CD14-positive monocyte (primary cell): Measurements from ENCODE around the gene NOX1. TPM values are rescaled to one million over a fixed set of nuclear protein-coding genes. Genes with fewer than 3 reads are reported as not detected.

Experiments
- DNase-seq, 3 donors: peaks; one replicate each; pipeline ENCODE4 v3.0.0-alpha.2; 2011 to 2022
- H2AFZ ChIP-seq: 2 replicates; pipeline ENCODE4 v1.6.0; 2012; ENCODE audit warnings: mild to moderate bottlenecking, low read depth, low read length, inconsistent platforms; ENCODE audit not compliant: insufficient read depth, poor library complexity, severe bottlenecking
- H3K27ac ChIP-seq, 2 donors: 1 replicate in 1 of 2; 2 replicates in 1 of 2; pipeline ENCODE4 v1.5.1; 2012 to 2013; ENCODE audit warnings: low read length in 2 of 2, control low read depth in 1 of 2, inconsistent platforms in 1 of 2, low read depth in 1 of 2, mild to moderate bottlenecking in 1 of 2
- H3K27me3 ChIP-seq, 2 donors: one replicate each; pipeline versions ENCODE4 v1.6.0 to v1.6.1; 2011 to 2013; ENCODE audit warnings: low read length in 2 of 2; ENCODE audit not compliant: control insufficient read depth in 2 of 2, insufficient read depth in 2 of 2
- H3K36me3 ChIP-seq, 2 donors: replicated peaks in 1 of 2; 1 replicate in 1 of 2; 2 replicates in 1 of 2; pipeline versions ENCODE4 v1.5.1 to v1.6.1; 2012 to 2013; ENCODE audit warnings: low read length in 2 of 2, control low read depth in 1 of 2, inconsistent platforms in 1 of 2, mild to moderate bottlenecking in 1 of 2; ENCODE audit not compliant: insufficient read depth in 2 of 2, control insufficient read depth in 1 of 2
- H3K4me1 ChIP-seq, 2 donors: 1 replicate in 1 of 2; 2 replicates in 1 of 2; pipeline versions ENCODE4 v1.5.1 to v1.6.1; 2012 to 2013; ENCODE audit warnings: low read length in 2 of 2, control low read depth in 1 of 2, inconsistent platforms in 1 of 2, mild to moderate bottlenecking in 1 of 2, moderate library complexity in 1 of 2; ENCODE audit not compliant: insufficient read depth in 2 of 2, control insufficient read depth in 1 of 2
- H3K4me2 ChIP-seq: replicated peaks from 2 replicates; pipeline ENCODE3; 2012; ENCODE audit warnings: low read length, moderate library complexity, mild to moderate bottlenecking; ENCODE audit not compliant: poor library complexity, severe bottlenecking; ENCODE audit errors: extremely low read depth
- H3K4me3 ChIP-seq, 3 experiments: fragments of 200-600 bp in 1 of 3; sonication (generic) in 1 of 3; replicated peaks in 1 of 3; 1 replicate in 2 of 3; 2 replicates in 1 of 3; pipeline ENCODE4 v1.5.1; 2011 to 2013; ENCODE audit warnings: low read length in 3 of 3, mild to moderate bottlenecking in 3 of 3, control low read depth in 2 of 3, low read depth in 2 of 3, inconsistent platforms in 1 of 3, moderate library complexity in 1 of 3
- H3K79me2 ChIP-seq: 2 replicates; pipeline ENCODE4 v1.6.0; 2012; ENCODE audit warnings: mild to moderate bottlenecking, control low read depth, inconsistent platforms, low read length, moderate library complexity; ENCODE audit not compliant: insufficient read depth
- H3K9ac ChIP-seq: 2 replicates; pipeline ENCODE4 v1.6.0; 2017; ENCODE audit warnings: low read length, mild to moderate bottlenecking; ENCODE audit not compliant: insufficient read depth, poor library complexity, severe bottlenecking
- H3K9me3 ChIP-seq, 2 donors: replicated peaks in 1 of 2; 1 replicate in 1 of 2; 2 replicates in 1 of 2; pipeline versions ENCODE4 v1.5.1 to v1.6.1; 2012 to 2013; ENCODE audit warnings: low read length in 2 of 2, control low read depth in 1 of 2; ENCODE audit not compliant: control insufficient read depth in 1 of 2, insufficient read depth in 1 of 2
- H4K20me1 ChIP-seq: 2 replicates; pipeline ENCODE4 v1.6.0; 2012; ENCODE audit warnings: mild to moderate bottlenecking, low read length, control low read depth, moderate library complexity; ENCODE audit not compliant: insufficient read depth
- H3K27ac Mint-ChIP-seq, 7 donors: one replicate each; pipeline ENCODE4 v1.8.0; 2020; ENCODE audit warnings: mild to moderate bottlenecking in 7 of 7, mixed read lengths in 7 of 7, moderate library complexity in 6 of 7, inconsistent platforms in 2 of 7
- H3K27me3 Mint-ChIP-seq, 3 donors: one replicate each; pipeline ENCODE4 v1.8.0; 2021 to 2022; ENCODE audit warnings: low read depth in 3 of 3, mild to moderate bottlenecking in 3 of 3, mixed read lengths in 3 of 3, moderate library complexity in 3 of 3, inconsistent platforms in 1 of 3
- H3K36me3 Mint-ChIP-seq, 2 donors: one replicate each; pipeline ENCODE4 v1.8.0; 2020; ENCODE audit warnings: mixed read lengths in 2 of 2, inconsistent platforms in 1 of 2, mild to moderate bottlenecking in 1 of 2
- H3K4me1 Mint-ChIP-seq: one replicate; pipeline ENCODE4 v1.8.0; 2020; ENCODE audit warnings: mild to moderate bottlenecking, mixed read lengths
- H3K4me3 Mint-ChIP-seq, 2 donors: one replicate each; pipeline ENCODE4 v1.8.0; 2020; ENCODE audit warnings: mild to moderate bottlenecking in 2 of 2, mixed read lengths in 2 of 2, moderate library complexity in 1 of 2
- H3K9me3 Mint-ChIP-seq, 7 donors: one replicate each; pipeline ENCODE4 v1.8.0; 2020 to 2022; ENCODE audit warnings: mixed read lengths in 7 of 7, mild to moderate bottlenecking in 6 of 7, moderate library complexity in 6 of 7, inconsistent platforms in 2 of 7
- CTCF ChIP-seq: fragments of 200-600 bp; IDR thresholded peaks from one replicate; pipeline ENCODE4 v1.8.0; 2022; ENCODE audit warnings: antibody characterized with exemption, mild to moderate bottlenecking
- WGBS: methylation state at CpG from one replicate; pipeline ENCODE4 v1.1.5; 2013; ENCODE audit warnings: missing lambda C conversion rate; ENCODE audit not compliant: insufficient coverage; 5-methylcytosine and 5-hydroxymethylcytosine counted together
- intact Hi-C, 2 donors: fragments of 100-400 bp; cut with micrococcal nuclease; formaldehyde crosslinking; loops; one replicate each; pipeline versions ENCODE4 v1.15.0 to v1.15.1; 2023
- polyA plus RNA-seq, 3 donors: library from polyadenylated mRNA; depleted of rRNA in 1 of 3; unstranded in 2 of 3; stranded (reverse) in 1 of 3; fragments of 300-500 nt in 2 of 3; fragments of >200 nt in 1 of 3; fragmentation: Illumina TruSeq in 2 of 3; gene quantifications; 1 replicate in 2 of 3; 2 replicates in 1 of 3; pipeline ENCODE4 v1.2.3, GENCODE V29; 2012 to 2021

NOX1 gene
- polyA plus RNA-seq, 3 donors, result not detected

GRCh38 chrX:100852810-100853209, 21.3 kb downstream of the NOX1 start:
- H3K9me3 ChIP-seq, result no peaks in the 10 kb centered on the region
- H3K79me2 ChIP-seq, result no peaks in the 10 kb centered on the region
- no peak overlapping the region for H3K4me3 ChIP-seq
- Mint-ChIP-seq H3K27me3 (peaks cover 0 to 4% (median 0%) of the 10 kb centered on the region in 3 donors), H3K36me3 (no peaks in the 10 kb centered on the region), H3K27ac (no peak overlapping the region), H3K9me3 (peaks cover 0 to 10% (median 3%) of the 10 kb centered on the region in 7 donors), H3K4me1 (no peaks in the 10 kb centered on the region), H3K4me3 (no peak overlapping the region)
- TF ChIP-seq CTCF, result no peak
- H3K9ac ChIP-seq, result no peak overlapping the region
- no peak overlapping the region for H2AFZ ChIP-seq
- WGBS, result no CpG with 5 or more reads among the region's 2 CpGs
- intact Hi-C loops, result no loop called here
- H3K27me3 ChIP-seq, result no peaks in the 10 kb centered on the region
- H4K20me1 ChIP-seq, result no peaks in the 10 kb centered on the region
- H3K36me3 ChIP-seq, result no peaks in the 10 kb centered on the region
- H3K4me1 ChIP-seq, result no peaks in the 10 kb centered on the region
- H3K4me2 ChIP-seq, result no peak overlapping the region
- DNase-seq, result no peak
- H3K27ac ChIP-seq, result no peak overlapping the region

GRCh38 chrX:100850317-100850716, 23.8 kb downstream of the NOX1 start:
- H3K27me3 ChIP-seq, result no peaks in the 10 kb centered on the region
- no peak overlapping the region for H3K4me2 ChIP-seq
- Mint-ChIP-seq H3K27me3 (peaks cover 0 to 4% (median 0%) of the 10 kb centered on the region in 3 donors), H3K36me3 (no peaks in the 10 kb centered on the region), H3K4me3 (no peak overlapping the region), H3K27ac (no peak overlapping the region), H3K4me1 (no peaks in the 10 kb centered on the region), H3K9me3 (peaks cover 0 to 3% (median 0%) of the 10 kb centered on the region in 7 donors)
- H3K4me3 ChIP-seq, result no peak overlapping the region
- intact Hi-C loops, result no loop called here
- H4K20me1 ChIP-seq, result no peaks in the 10 kb centered on the region
- no peaks in the 10 kb centered on the region for H3K79me2 ChIP-seq
- no peaks in the 10 kb centered on the region for H3K36me3 ChIP-seq
- no peak overlapping the region for H2AFZ ChIP-seq
- no peaks in the 10 kb centered on the region for H3K9me3 ChIP-seq
- no peaks in the 10 kb centered on the region for H3K4me1 ChIP-seq
- DNase-seq, result no peak
- H3K27ac ChIP-seq, result no peak overlapping the region
- no CpG with 5 or more reads among the region's 4 CpGs for WGBS
- no peak for TF ChIP-seq CTCF
- no peak overlapping the region for H3K9ac ChIP-seq
